Ishikawa (cell line): Measurements from ENCODE around the gene SPRING1.

Experiments
- CEBPB ChIP-seq: IDR thresholded peaks from 2 replicates; pipeline ENCODE4 v1.6.1; 2012
- CREB1 ChIP-seq: IDR thresholded peaks from 2 replicates; pipeline ENCODE4 v1.6.1; 2012; ENCODE audit warnings: low read depth
- EGR1 ChIP-seq: IDR thresholded peaks from 2 replicates; pipeline ENCODE4 v1.6.1; 2012
- EP300 ChIP-seq: IDR thresholded peaks from 2 replicates; pipeline ENCODE4 v1.6.1; 2012; ENCODE audit warnings: borderline replicate concordance
- FOXM1 ChIP-seq: IDR thresholded peaks from 2 replicates; pipeline ENCODE4 v1.6.1; 2012; ENCODE audit warnings: low read depth, borderline replicate concordance
- NFIC ChIP-seq: IDR thresholded peaks from 2 replicates; pipeline ENCODE4 v1.6.1; 2012
- RAD21 ChIP-seq: IDR thresholded peaks from 2 replicates; pipeline ENCODE4 v1.6.1; 2012; ENCODE audit warnings: low read depth
- TAF1 ChIP-seq: IDR thresholded peaks from 2 replicates; pipeline ENCODE4 v1.6.1; 2012; ENCODE audit warnings: low read depth, mild to moderate bottlenecking
- TCF12 ChIP-seq: IDR thresholded peaks from 2 replicates; pipeline ENCODE4 v1.6.1; 2012; ENCODE audit warnings: low read depth
- TEAD4 ChIP-seq: IDR thresholded peaks from 2 replicates; pipeline ENCODE4 v1.6.1; 2012
- YY1 ChIP-seq: IDR thresholded peaks from 2 replicates; pipeline ENCODE4 v1.6.1; 2012; ENCODE audit warnings: low read depth
- ZBTB7A ChIP-seq: IDR thresholded peaks from 2 replicates; pipeline ENCODE4 v1.6.1; 2012; ENCODE audit warnings: low read depth
- TF ChIP-seq, protein P1 (sequence below): IDR thresholded peaks from 2 replicates; pipeline ENCODE4 v1.6.1; 2012; ENCODE audit warnings: low read depth, mild to moderate bottlenecking
- TF ChIP-seq, protein P2 (sequence below): IDR thresholded peaks from 2 replicates; pipeline ENCODE4 v1.6.1; 2012

DNA sequence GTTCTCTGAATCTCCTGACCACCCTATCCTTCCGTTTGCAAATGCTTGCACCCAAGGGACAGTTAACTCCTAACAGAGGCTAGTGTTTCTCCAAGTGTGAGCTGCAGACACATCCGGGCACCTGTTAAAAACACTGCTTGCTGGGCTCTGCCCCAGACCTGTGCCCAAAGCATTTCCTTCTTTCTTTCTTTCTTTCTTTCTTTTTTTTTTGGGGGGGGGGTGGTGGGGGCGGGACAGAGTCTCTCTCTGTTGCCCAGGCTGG lies 42.5 kb downstream of the SPRING1 start:
- TF ChIP-seq EGR1 = no peak
- TF ChIP-seq RAD21 = no peak
- no peak for TF ChIP-seq CEBPB
- no peak for TF ChIP-seq CREB1
- TF ChIP-seq, protein P1, sequence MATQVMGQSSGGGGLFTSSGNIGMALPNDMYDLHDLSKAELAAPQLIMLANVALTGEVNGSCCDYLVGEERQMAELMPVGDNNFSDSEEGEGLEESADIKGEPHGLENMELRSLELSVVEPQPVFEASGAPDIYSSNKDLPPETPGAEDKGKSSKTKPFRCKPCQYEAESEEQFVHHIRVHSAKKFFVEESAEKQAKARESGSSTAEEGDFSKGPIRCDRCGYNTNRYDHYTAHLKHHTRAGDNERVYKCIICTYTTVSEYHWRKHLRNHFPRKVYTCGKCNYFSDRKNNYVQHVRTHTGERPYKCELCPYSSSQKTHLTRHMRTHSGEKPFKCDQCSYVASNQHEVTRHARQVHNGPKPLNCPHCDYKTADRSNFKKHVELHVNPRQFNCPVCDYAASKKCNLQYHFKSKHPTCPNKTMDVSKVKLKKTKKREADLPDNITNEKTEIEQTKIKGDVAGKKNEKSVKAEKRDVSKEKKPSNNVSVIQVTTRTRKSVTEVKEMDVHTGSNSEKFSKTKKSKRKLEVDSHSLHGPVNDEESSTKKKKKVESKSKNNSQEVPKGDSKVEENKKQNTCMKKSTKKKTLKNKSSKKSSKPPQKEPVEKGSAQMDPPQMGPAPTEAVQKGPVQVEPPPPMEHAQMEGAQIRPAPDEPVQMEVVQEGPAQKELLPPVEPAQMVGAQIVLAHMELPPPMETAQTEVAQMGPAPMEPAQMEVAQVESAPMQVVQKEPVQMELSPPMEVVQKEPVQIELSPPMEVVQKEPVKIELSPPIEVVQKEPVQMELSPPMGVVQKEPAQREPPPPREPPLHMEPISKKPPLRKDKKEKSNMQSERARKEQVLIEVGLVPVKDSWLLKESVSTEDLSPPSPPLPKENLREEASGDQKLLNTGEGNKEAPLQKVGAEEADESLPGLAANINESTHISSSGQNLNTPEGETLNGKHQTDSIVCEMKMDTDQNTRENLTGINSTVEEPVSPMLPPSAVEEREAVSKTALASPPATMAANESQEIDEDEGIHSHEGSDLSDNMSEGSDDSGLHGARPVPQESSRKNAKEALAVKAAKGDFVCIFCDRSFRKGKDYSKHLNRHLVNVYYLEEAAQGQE = no peak
- TF ChIP-seq EP300 = no peak
- no peak for TF ChIP-seq NFIC
- no peak for TF ChIP-seq FOXM1
- no peak for TF ChIP-seq YY1
- no peak for TF ChIP-seq TEAD4
- no peak for TF ChIP-seq ZBTB7A
- TF ChIP-seq TCF12 = no peak
- TF ChIP-seq, protein P2, sequence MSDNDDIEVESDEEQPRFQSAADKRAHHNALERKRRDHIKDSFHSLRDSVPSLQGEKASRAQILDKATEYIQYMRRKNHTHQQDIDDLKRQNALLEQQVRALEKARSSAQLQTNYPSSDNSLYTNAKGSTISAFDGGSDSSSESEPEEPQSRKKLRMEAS = no peak
- TF ChIP-seq TAF1 = no peak
